ENCODE measurements around the gene TOGARAM2. TPM values are rescaled to one million over a fixed set of nuclear protein-coding genes. Genes with fewer than 3 reads are reported as not detected.

The TOGARAM2 gene
- total RNA-seq, 1 experiment from 2014 or later = 0.75 TPM

DNA sequence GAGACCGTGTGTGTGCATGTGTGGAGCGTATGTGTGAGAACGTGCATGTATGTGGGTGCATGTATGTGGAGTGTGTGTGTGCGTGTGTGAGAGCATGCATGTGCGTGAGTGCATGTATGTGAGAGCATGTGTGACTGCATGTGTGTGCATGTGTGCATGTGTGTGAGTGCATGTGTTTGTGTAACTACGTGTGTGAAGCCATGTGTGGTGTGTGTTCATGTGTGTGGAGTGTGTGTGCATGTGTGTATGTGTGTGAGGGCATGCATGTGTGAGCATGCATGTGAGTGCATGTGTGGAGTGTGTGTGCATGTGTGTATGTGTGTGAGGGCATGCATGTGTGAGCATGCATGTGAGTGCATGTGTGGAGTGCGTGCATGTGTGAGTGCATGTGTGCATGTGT is 24.2 kb downstream of the TOGARAM2 start:
- BruUV-seq (replicated peaks) = no TSS peak

GRCh38 chr2:29006092-29006979 is 25.2 kb downstream of the TOGARAM2 start:
- DNase-seq (ENCODE audit: low spot score) = no peak
- intact Hi-C loops (cut with micrococcal nuclease; ENCODE audit: unreplicated experiment) = no loop called here
- Histone ChIP-seq H3K36me3 (ENCODE audit: insufficient read depth, low read length, poor library complexity, severe bottlenecking) (no peaks in the 10 kb centered on the region), H3K9me3 (ENCODE audit: low read depth, low read length, poor library complexity, severe bottlenecking) (no peaks in the 10 kb centered on the region), H3K27ac (ENCODE audit: low read depth, low read length, poor library complexity, severe bottlenecking) (no peak overlapping the region), H3K4me3 (ENCODE audit: low read depth, low read length, poor library complexity, severe bottlenecking) (no peak overlapping the region), H3K4me1 (ENCODE audit: insufficient read depth, low read length, poor library complexity, severe bottlenecking) (peaks cover 9% of the 10 kb centered on the region), H3K27me3 (replicated peaks; ENCODE audit: insufficient read depth, low read depth, low read length, poor library complexity) (no peaks in the 10 kb centered on the region)
- no TSS peak for BruUV-seq (replicated peaks)
- TF ChIP-seq CTCF (conservative IDR thresholded peaks at IDR 0.05; ENCODE audit: low read depth, low read length) (no peak), EZH2 (IDR thresholded peaks at IDR 0.05; ENCODE audit: borderline replicate concordance, low read depth, low read length, poor library complexity, severe bottlenecking) (no peak)
- CTCF ChIA-PET = no interaction called here
- POLR2A ChIA-PET (ENCODE audit: low non-redundant PET) = no interaction called here

More for the DNA sequence above, 24.2 kb downstream of the TOGARAM2 start:
- Histone ChIP-seq H3K27me3 (replicated peaks; ENCODE audit: insufficient read depth, low read depth, low read length, poor library complexity) (no peaks in the 10 kb centered on the region), H3K36me3 (ENCODE audit: insufficient read depth, low read length, poor library complexity, severe bottlenecking) (no peaks in the 10 kb centered on the region), H3K4me1 (ENCODE audit: insufficient read depth, low read length, poor library complexity, severe bottlenecking) (no peaks in the 10 kb centered on the region), H3K9me3 (ENCODE audit: low read depth, low read length, poor library complexity, severe bottlenecking) (no peaks in the 10 kb centered on the region), H3K27ac (ENCODE audit: low read depth, low read length, poor library complexity, severe bottlenecking) (no peak overlapping the region), H3K4me3 (ENCODE audit: low read depth, low read length, poor library complexity, severe bottlenecking) (no peak overlapping the region)
- DNase-seq (ENCODE audit: low spot score) = no peak
- TF ChIP-seq CTCF (conservative IDR thresholded peaks at IDR 0.05; ENCODE audit: low read depth, low read length) = no peak
- TF ChIP-seq EZH2 (IDR thresholded peaks at IDR 0.05; ENCODE audit: borderline replicate concordance, low read depth, low read length, poor library complexity, severe bottlenecking) = no peak
- ChIA-PET CTCF (no interaction called here), POLR2A (ENCODE audit: low non-redundant PET) (no interaction called here)
- intact Hi-C loops (cut with micrococcal nuclease; ENCODE audit: unreplicated experiment) = no loop called here

- intact Hi-C loops (cut with micrococcal nuclease; ENCODE audit: unreplicated experiment) = no loop called here
- H3K36me3 ChIP-seq (ENCODE audit: insufficient read depth, low read length, poor library complexity, severe bottlenecking) = no peaks in the 10 kb centered on the region
Measured at GRCh38 chr2:29006980-29007301, 25.8 kb downstream of the TOGARAM2 start.

More at GRCh38 chr2:29006980-29007301, 25.8 kb downstream of the TOGARAM2 start:
- Histone ChIP-seq H3K27me3 (replicated peaks; ENCODE audit: insufficient read depth, low read depth, low read length, poor library complexity) (no peaks in the 10 kb centered on the region), H3K27ac (ENCODE audit: low read depth, low read length, poor library complexity, severe bottlenecking) (no peak overlapping the region), H3K9me3 (ENCODE audit: low read depth, low read length, poor library complexity, severe bottlenecking) (no peaks in the 10 kb centered on the region), H3K4me1 (ENCODE audit: insufficient read depth, low read length, poor library complexity, severe bottlenecking) (peaks cover 9% of the 10 kb centered on the region), H3K4me3 (ENCODE audit: low read depth, low read length, poor library complexity, severe bottlenecking) (no peak overlapping the region)
- no peak for DNase-seq (ENCODE audit: low spot score)
- ChIA-PET CTCF (no interaction called here), POLR2A (ENCODE audit: low non-redundant PET) (interaction anchor here (0.5 kb wide), 1 partner anchor 1339 kb away, joined by 6 read pairs; no protein-coding TSS in a partner anchor)
- BruUV-seq (replicated peaks) = no TSS peak
- TF ChIP-seq EZH2 (IDR thresholded peaks at IDR 0.05; ENCODE audit: borderline replicate concordance, low read depth, low read length, poor library complexity, severe bottlenecking) (no peak), CTCF (conservative IDR thresholded peaks at IDR 0.05; ENCODE audit: low read depth, low read length) (no peak)

All from A673 (cell line).